ENCODE measurements around the gene SNPH. TPM values are rescaled to one million over a fixed set of nuclear protein-coding genes. Genes with fewer than 3 reads are reported as not detected.

SNPH gene
- total and polyA plus RNA-seq, 7 donors, result 1.0 to 9.3 (median 3.7) TPM

DNA sequence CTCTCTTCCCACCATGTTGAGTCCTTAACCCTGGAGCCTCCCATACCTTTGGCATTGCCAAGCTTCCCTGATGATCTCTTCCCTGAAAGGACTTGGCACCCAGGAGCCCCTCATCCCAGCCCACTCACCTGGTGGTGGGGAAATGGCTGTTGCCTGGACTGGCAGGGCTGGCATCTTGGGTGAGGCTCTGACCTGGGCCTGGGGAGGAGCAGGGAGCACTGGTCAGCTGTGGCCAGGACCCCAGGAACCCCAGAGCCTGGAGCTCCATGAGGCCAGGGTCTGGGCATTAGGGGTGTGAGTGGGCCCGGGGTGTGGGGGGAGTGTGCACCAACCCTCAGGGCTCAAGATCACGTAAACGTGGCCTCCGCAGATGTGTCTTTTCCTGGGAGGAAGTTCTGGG, 53.4 kb downstream of the SNPH start:
- no peaks in the 10 kb centered on the region for H3K27me3 ChIP-seq (ENCODE audit: insufficient read depth in 3 of 3, low read length in 2 of 3)
- no peak for TF ChIP-seq CTCF (IDR thresholded peaks at IDR 0.05)
- H3K36me3 ChIP-seq (ENCODE audit: insufficient read depth in 1 of 2, low read depth in 1 of 2), result no peaks in the 10 kb centered on the region
- peaks cover 22% of the 10 kb centered on the region for H3K4me1 ChIP-seq
- H3K9me3 ChIP-seq, result no peaks in the 10 kb centered on the region
- no peak overlapping the region for H3K4me3 ChIP-seq
- H3K27ac ChIP-seq, result no peak overlapping the region
- DNase-seq, result no peak
- intact Hi-C loops (cut with DNase I), result no loop called here
- WGBS, 3 donors, result 79 to 91% (median 88%) methylated on average over 4 of the region's 4 CpGs
- no peak for ATAC-seq

DNA sequence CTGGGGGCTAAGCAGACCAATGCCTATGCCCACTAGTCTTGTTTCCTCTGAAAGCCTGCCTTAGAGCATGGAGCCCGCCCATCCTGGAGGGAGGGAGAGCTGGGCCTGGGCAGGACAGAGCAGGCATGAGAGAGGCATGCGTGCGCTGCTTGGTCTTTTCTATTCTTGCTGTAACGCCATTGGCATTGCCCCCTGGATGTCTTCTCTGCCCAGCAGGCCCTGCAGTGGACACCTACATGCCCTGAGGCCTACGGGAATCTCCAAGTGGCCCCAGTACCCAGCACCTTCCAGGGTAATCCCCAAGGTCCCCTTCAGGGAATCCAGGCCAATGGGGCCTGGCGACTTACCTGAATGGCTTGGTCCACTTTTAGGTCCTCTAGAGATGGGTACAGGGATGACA, 53.9 kb downstream of the SNPH start:
- no peaks in the 10 kb centered on the region for H3K9me3 ChIP-seq
- H3K4me3 ChIP-seq, result no peak overlapping the region
- intact Hi-C loops (cut with DNase I), result no loop called here
- DNase-seq (no peak), ATAC-seq (no peak)
- H3K27me3 ChIP-seq (ENCODE audit: insufficient read depth in 3 of 3, low read length in 2 of 3), result no peaks in the 10 kb centered on the region
- no peak overlapping the region for H3K27ac ChIP-seq
- WGBS, 3 donors, result 91 to 94% (median 92%) methylated on average over 6 of the region's 6 CpGs
- TF ChIP-seq CTCF (IDR thresholded peaks at IDR 0.05), result no peak
- peaks cover 26% of the 10 kb centered on the region for H3K4me1 ChIP-seq
- no peaks in the 10 kb centered on the region for H3K36me3 ChIP-seq (ENCODE audit: insufficient read depth in 1 of 2, low read depth in 1 of 2)

- TF ChIP-seq CTCF (IDR thresholded peaks at IDR 0.05), result no peak
- intact Hi-C loops (cut with DNase I), result no loop called here
- Histone ChIP-seq H3K9me3 (no peaks in the 10 kb centered on the region), H3K27me3 (ENCODE audit: insufficient read depth in 3 of 3, low read length in 2 of 3) (no peaks in the 10 kb centered on the region), H3K27ac (peak overlapping the region; percentile 93), H3K4me1 (peaks cover 28% of the 10 kb centered on the region), H3K4me3 (no peak overlapping the region), H3K36me3 (ENCODE audit: insufficient read depth in 1 of 2, low read depth in 1 of 2) (no peaks in the 10 kb centered on the region)
- no peak for DNase-seq
- ATAC-seq, result no peak
- 56 to 66% (median 61%) methylated on average over 17 of the region's 17 CpGs for WGBS, 3 donors
These were observed 55.0 kb downstream of the SNPH start for GRCh38 chr20:1320902-1321653.

DNA sequence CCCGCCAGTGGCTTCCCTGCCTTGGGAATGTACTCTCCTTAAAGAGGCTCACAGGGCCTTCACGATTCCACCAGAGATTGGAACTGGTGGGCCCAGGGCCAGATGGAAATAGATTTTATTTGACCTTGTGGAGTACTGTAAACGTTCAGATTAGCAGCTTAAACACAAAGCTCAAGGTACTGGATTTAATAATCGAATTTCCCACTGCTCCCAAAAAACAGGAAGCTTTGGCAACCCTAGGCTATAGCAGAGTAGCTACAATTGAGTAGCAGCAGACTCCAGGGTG, 55.5 kb downstream of the SNPH start:
- H3K27ac ChIP-seq, result peak overlapping the region; percentile 93
- WGBS, 3 donors, result 43 to 54% (median 48%) methylated on average over 4 of the region's 4 CpGs
- DNase-seq, result no peak
- no peaks in the 10 kb centered on the region for H3K27me3 ChIP-seq (ENCODE audit: insufficient read depth in 3 of 3, low read length in 2 of 3)
- H3K36me3 ChIP-seq (ENCODE audit: insufficient read depth in 1 of 2, low read depth in 1 of 2), result no peaks in the 10 kb centered on the region
- ATAC-seq, result no peak
- intact Hi-C loops (cut with DNase I), result no loop called here
- H3K4me1 ChIP-seq, result peaks cover 33% of the 10 kb centered on the region
- no peak overlapping the region for H3K4me3 ChIP-seq
- TF ChIP-seq CTCF (IDR thresholded peaks at IDR 0.05), result no peak
- H3K9me3 ChIP-seq, result no peaks in the 10 kb centered on the region
